Activated T-helper 1 cell treated with anti-CD3 and anti-CD28 coated beads, Interleukin-2, amount 50 U/mL, for 16 hours (primary cell): Measurements from ENCODE around the gene RABGEF1.
"Not testable (repeated sequence)": the region's sequence is repeated elsewhere in the genome, so short reads cannot be mapped to it uniquely, and the experiment has no call there.

Source experiments
- DNase-seq, 2 donors: peaks; one replicate each; pipeline ENCODE4 v3.0.0-alpha.2; 2020; ENCODE audit warnings: low read depth in 1 of 2, low spot score in 1 of 2

Gene RABGEF1

GRCh38 chr7:66735154-66735553 is 5.4 kb upstream of the RABGEF1 start:
- DNase-seq, result no peak

DNA sequence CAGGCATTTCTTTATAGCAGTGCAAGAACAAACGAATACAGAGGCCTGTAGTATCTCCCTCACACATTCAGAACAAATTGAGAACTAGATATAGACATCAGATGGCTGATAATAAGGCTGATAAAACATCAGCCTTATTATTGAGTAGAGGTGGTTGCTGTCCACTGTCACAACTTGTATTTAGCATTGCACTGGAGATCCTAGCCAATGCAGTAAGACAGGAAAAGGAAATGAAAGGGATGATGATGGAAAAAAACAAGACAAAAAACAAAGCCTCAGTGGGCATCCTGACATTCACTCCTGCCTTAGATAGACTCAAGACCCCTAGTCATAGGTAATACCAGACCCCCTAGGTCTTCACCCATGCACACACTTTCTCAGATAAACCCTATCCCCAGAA is 4.7 kb upstream of the RABGEF1 start:
- no peak for DNase-seq

DNA sequence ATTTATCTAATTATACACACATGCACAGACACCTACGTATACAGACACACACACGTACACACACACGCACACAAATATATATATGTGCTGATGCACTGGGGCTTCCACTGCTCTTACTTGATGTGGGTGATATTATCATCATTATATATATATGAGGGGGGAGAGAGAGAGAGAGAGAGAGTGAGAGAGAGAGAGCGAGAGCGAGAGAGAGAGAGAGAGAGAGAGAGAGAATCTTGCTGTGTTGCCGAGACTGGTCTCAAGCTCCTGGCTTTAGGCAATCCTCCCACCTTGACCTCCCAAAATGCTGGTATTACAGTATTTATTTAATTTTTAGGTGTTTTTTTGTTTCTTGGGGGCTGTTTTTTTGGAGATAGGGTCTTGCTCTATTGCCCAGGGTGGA is 3.6 kb upstream of the RABGEF1 start:
- no peak for DNase-seq

DNA sequence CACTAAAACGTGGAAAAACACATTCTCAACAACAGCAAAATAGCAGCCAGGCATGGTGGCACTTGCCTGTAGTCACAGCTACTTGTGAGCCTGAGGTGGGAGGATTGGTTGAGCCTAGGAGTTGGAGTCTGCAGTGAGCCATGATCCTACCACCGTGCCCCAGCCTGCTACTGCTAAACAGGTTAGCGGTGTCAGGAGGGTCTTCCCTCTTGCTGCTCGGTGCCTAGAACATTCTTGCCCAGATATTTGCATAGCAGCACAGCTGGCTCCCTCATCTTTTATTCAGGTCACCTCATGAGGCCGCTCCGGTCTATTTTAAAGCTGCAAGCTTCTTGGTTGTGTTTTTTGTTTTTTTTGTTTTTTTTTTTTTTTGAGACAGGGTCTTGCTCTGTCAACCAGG is 2.9 kb upstream of the RABGEF1 start:
- no peak for DNase-seq

DNA sequence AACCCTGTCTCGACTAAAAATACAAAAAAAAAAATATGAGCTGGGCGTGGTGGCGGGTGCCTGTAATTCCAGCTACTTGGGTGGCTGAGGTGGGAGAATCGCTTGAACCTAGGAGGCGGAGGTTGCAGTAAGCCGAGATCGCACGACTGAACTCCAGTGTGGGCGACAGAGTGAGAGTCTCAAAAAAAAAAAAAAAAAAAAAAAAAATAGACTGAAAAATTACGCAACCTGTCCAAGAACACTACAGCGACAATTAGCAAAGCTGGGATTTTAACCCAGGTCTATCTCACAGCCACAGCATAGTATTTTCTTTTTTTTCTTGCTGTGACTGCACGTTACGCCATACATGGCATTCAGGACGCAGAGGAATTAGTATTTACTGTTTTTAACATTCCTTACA is 1.1 kb upstream of the RABGEF1 start:
- DNase-seq, result no peak

- DNase-seq, result no peak
Observed at GRCh38 chr7:66739953-66740301, 606 bp upstream of the RABGEF1 start.

DNA sequence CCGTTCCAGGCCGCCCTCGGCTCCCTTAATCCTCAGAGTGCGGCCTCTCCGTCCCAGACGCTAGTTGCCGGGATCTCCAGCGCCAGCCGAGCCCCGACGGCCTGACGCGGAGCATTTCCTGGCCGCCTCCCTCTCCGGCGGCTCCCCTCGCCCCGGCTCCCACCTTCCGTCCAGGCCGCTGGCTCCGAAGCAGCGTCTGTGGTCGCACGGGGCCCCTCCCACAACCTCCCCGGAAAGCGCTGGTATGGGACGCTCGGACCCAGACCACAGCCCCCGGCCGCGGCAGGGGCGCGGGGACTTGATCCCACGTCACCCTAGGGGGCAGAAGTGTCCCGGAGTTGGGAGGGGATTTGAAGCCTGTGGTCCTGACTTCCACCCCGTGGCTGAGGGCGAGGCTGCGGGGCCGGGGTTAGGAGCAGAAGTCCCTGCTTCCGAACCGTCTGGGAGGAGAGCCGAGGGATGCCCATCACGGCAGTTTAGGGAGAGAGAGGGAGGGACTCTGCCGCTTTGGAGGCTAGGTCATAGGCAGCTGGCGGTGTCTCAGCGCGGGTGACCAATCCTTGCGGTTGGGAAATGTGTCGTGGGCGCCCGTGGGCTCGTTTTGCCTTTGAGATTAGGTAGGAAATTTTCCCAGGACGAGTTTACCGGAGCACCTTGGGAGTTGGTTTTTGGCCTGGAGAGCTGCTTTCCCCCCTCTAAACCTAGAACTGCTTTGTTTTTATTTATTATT is 612 bp downstream of the RABGEF1 start:
- DNase-seq, result peak in 1 of 2 donors; percentile 14

DNA sequence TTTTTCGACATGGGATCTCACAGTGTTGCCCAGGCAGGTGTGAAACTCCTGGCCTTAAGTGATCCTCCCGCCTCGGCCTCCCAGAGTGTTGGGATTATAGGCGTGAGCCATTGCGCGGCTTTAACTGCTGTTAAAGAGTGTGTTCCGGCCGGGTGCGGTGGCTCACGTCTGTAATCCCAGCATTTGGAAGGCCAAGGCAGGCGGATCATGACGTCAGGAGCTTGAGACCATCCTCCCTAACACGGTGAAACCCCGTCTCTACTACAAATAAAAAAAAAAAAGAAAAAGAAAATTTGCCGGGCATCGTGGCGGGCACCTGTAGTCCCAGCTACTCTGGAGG is 1.1 kb downstream of the RABGEF1 start:
- DNase-seq, result no peak

DNA sequence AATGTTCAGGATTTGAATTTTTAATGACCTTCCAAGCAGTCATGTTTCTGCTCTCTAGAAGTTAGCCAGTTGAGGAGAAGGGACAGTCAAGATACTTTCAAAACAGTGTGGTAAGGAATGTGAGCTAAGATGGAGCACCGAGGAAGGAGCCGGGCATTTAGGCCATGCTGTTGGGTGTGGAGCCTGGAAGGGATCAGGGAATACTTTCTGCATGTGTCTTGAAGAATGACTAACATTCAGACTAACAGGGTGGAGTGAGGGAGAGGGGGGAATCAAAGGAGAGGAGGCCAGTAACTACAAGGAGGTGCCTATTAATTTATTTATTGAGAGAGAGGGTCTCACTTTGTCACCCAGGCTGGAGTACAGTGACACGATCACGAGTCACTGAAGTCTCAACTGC is 1.8 kb downstream of the RABGEF1 start:
- not testable (repeated sequence) for DNase-seq

DNA sequence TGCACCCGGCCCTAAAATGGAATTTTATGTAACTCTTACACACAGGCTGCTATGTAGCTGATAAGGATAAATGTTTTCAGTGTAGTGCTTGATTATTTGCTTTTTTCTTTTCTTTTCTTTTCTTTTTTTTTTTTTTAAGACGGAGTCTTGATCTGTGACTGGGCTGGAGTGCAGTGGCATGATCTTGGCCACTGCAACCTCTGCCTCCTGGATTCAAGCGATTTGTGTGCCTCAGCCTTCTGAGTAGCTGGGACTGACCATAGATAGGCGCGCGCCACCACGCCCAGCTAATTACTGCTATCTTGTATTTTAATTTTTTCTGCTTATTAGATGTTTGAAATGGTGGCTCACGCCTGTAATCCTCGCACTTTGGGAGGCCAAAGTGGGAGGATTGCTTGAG is 3.4 kb downstream of the RABGEF1 start:
- no peak for DNase-seq

GRCh38 chr7:66747385-66747784 is 6.9 kb downstream of the RABGEF1 start:
- no peak for DNase-seq

DNA sequence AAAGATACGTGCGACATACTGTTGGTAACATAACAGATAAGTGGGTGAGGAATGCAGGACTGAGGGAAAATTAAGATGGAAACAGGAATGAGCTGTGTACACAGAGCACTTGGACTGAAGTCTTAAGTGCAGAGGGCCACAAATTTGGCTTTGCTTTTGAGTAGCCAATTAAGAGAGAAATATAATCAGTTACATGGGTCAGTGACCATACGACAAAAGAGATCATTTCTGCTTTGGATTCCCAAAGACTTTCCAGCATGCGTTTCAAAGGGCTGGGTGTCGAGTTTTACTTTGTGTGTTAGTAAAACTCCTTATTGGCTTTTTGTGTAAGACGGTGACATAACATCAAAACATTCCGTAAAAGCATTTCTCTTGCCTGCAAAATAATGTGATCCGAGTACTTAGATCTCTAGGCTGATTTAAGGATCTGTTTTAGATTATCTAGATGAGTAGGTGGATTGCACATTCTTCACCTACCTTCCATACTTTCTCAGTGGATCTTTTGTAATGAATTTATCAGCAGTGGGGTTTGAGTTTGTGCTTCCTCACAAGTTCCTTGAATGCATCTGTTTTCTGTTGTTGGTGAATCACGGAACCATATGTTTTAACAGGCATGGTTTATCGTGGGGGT is 7.5 kb downstream of the RABGEF1 start:
- no peak for DNase-seq

DNA sequence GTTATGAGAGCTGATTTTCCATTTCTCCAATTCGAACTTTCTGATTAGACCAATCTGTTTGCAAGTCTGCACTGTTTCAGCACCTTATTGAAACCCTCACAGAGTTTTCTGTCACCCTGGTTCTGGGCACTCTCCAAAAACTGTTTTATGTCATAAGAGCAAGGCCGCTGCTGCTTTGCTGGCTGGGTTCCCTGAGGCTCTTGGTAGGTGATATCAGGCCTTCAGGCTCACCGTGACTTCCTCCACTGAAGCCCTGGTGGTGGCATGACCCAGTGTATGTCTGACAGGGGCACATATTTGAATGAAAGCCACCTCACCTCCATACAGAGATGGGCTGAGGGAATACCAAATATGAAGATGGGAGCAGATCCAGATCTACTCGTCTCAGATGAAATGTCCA is 8.3 kb downstream of the RABGEF1 start:
- no peak for DNase-seq

- no peak for DNase-seq
Observed at GRCh38 chr7:66751945-66752344, 11.4 kb downstream of the RABGEF1 start.

DNA sequence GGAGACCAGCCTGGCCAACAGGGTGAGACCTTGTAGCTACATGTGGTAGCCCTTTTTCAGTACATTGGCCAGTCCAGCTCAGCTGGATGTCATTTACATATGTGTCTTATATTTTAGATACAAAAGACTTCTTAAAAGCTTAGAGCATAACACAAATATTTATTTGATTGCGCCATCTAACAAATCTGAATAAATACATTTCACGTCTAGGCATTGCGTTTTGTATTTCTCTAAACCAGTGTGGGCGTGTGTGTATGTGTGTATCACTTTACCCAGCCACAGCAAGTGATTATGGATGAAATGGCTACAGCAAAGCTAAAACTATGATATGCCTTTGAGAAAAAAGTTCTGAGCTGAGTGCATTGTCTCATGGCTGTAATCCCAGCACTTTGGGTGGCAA is 14.0 kb downstream of the RABGEF1 start:
- no peak for DNase-seq

DNA sequence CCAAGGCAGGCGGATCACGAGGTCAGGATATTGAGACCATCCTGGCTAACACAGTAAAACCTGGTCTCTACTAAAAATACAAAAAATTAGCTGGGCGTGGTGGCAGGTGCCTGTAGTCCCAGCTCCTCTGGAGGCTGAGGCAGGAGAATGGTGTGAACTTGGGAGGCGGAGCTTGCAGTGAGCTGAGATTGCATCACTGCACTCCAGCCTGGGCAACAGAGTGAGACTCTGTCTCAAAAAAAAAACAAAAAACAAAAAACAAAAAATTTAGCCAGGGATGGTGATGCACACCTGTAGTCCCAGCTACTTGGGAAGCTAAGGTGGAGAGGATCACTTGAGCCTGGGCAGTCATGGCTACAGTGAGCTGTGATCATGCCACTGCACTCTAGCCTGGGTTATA is 14.5 kb downstream of the RABGEF1 start:
- DNase-seq, result not testable (repeated sequence)

- DNase-seq, result not testable (repeated sequence)
Observed at GRCh38 chr7:66756227-66756626, 15.7 kb downstream of the RABGEF1 start.

GRCh38 chr7:66756889-66757288 is 16.4 kb downstream of the RABGEF1 start:
- DNase-seq, result no peak

DNA sequence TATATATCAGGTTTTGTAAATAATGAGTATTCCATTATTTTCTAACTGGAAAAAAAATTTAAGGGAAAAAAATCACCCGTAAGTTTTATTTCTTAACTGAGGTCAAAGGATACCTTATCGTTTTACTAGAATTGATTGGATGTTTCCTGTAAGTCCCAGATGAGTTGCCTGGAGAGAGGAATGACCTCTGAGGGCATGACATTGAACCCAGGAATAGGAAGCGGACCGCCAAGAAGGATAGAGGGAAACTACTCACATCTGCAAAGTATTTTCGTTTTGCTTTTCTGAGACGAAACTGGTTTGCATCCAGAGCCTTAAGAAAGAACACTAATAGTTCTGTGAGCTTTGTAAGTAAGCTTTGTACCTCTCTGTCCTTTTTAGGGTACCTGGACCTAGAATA is 17.4 kb downstream of the RABGEF1 start:
- no peak for DNase-seq

GRCh38 chr7:66758950-66759628 is 18.6 kb downstream of the RABGEF1 start:
- DNase-seq, result no peak

DNA sequence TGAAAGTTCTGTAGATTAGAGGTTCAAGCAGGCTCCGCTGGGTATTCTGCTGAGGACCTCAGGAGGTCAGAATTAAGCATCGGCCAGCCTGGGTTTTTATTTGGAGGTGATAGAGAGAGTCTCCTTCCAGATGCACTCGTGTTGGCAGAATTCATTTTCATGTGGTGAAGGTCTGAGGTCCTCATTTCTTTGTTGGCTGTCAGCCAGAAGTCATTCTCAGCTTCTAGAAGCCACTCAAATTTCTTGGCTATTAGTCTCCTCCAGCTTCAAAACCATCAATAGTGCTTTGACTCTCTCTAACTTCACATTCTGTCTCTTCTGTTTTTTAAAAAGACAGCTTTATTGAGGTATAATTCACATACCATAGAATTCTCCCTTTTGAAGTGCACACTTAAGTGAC is 22.6 kb downstream of the RABGEF1 start:
- not testable (repeated sequence) for DNase-seq

- not testable (repeated sequence) for DNase-seq
Observed at GRCh38 chr7:66763633-66764355, 23.3 kb downstream of the RABGEF1 start.
